Putamen (tissue), 1 donor: ENCODE results near the gene TMPRSS5.
"Not testable (repeated sequence)": the region's sequence is repeated elsewhere in the genome, so short reads cannot be mapped to it uniquely, and the experiment has no call there.

Experiments
- DNase-seq: peaks from one replicate; pipeline ENCODE4 v3.0.0-alpha.2; 2016; ENCODE audit warnings: low spot score

TMPRSS5 gene

GRCh38 chr11:113697111-113697510, 9.0 kb downstream of the TMPRSS5 start:
- no peak for DNase-seq

GRCh38 chr11:113695207-113695606, 10.9 kb downstream of the TMPRSS5 start:
- no peak for DNase-seq

GRCh38 chr11:113694390-113694789, 11.7 kb downstream of the TMPRSS5 start:
- no peak for DNase-seq

- no peak for DNase-seq
Measured at GRCh38 chr11:113693030-113693429, 13.1 kb downstream of the TMPRSS5 start.

- DNase-seq, result no peak
Measured at GRCh38 chr11:113690619-113691569, 15.2 kb downstream of the TMPRSS5 start.

GRCh38 chr11:113689768-113690618, 16.1 kb downstream of the TMPRSS5 start:
- no peak for DNase-seq

GRCh38 chr11:113685654-113686359, 20.3 kb downstream of the TMPRSS5 start:
- no peak for DNase-seq

- no peak for DNase-seq
Measured at GRCh38 chr11:113684496-113684895, 21.6 kb downstream of the TMPRSS5 start.

- no peak for DNase-seq
Measured at GRCh38 chr11:113683481-113684046, 22.5 kb downstream of the TMPRSS5 start.

GRCh38 chr11:113681711-113682413, 24.2 kb downstream of the TMPRSS5 start:
- no peak for DNase-seq

GRCh38 chr11:113681282-113681681, 24.8 kb downstream of the TMPRSS5 start:
- DNase-seq, result no peak

GRCh38 chr11:113677685-113678084, 28.4 kb downstream of the TMPRSS5 start:
- DNase-seq, result peak; percentile 19

GRCh38 chr11:113675565-113675964, 30.5 kb downstream of the TMPRSS5 start:
- no peak for DNase-seq

- no peak for DNase-seq
Measured at GRCh38 chr11:113675003-113675561, 31.0 kb downstream of the TMPRSS5 start.

GRCh38 chr11:113674397-113674685, 31.8 kb downstream of the TMPRSS5 start:
- no peak for DNase-seq

- no peak for DNase-seq
Measured at GRCh38 chr11:113673550-113674396, 32.3 kb downstream of the TMPRSS5 start.

- not testable (repeated sequence) for DNase-seq
Measured at GRCh38 chr11:113671914-113672313, 34.2 kb downstream of the TMPRSS5 start.

- no peak for DNase-seq
Measured at GRCh38 chr11:113670831-113671215, 35.3 kb downstream of the TMPRSS5 start.

- no peak for DNase-seq
Measured at GRCh38 chr11:113670149-113670830, 35.8 kb downstream of the TMPRSS5 start.

- DNase-seq, result no peak
Measured at GRCh38 chr11:113668255-113668654, 37.9 kb downstream of the TMPRSS5 start.
